GM23338 (cell line): ENCODE measurements around the gene EHD2. TPM values are rescaled to one million over a fixed set of nuclear protein-coding genes. Genes with fewer than 3 reads are reported as not detected.

Experiments used
- ATAC-seq: fragments of 200-7000 bp; cut with Tn5 transposase; 3 replicates; pipeline ENCODE4 v1.9.1; 2020
- DNase-seq: peaks from one replicate; pipeline ENCODE4 v3.0.0-alpha.2; 2015; ENCODE audit warnings: low spot score
- H2AFZ ChIP-seq: fragments of 200-600 bp; sonication (generic); 2 replicates; pipeline ENCODE4 v1.8.0; 2016; ENCODE audit warnings: antibody characterized with exemption, mild to moderate bottlenecking, moderate library complexity
- H3F3A ChIP-seq: fragments of 200-600 bp; sonication (generic); replicated peaks from 2 replicates; pipeline ENCODE4 v1.8.0; 2017; ENCODE audit warnings: antibody characterized with exemption, mixed run types, low read depth
- H3K27ac ChIP-seq: fragments of 200-600 bp; sonication (generic); 2 replicates; pipeline ENCODE4 v1.6.1; 2016; ENCODE audit warnings: low read depth
- H3K27me3 ChIP-seq: fragments of 200-600 bp; sonication (generic); 2 replicates; pipeline ENCODE4 v1.8.0; 2016; ENCODE audit warnings: mild to moderate bottlenecking, mixed run types, moderate library complexity; ENCODE audit not compliant: insufficient read depth
- H3K36me3 ChIP-seq: fragments of 200-600 bp; sonication (generic); 2 replicates; pipeline ENCODE4 v1.8.0; 2016; ENCODE audit warnings: mild to moderate bottlenecking; ENCODE audit not compliant: insufficient read depth
- H3K4me1 ChIP-seq: fragments of 200-600 bp; sonication (generic); 2 replicates; pipeline ENCODE4 v1.8.0; 2016; ENCODE audit warnings: mild to moderate bottlenecking, moderate library complexity; ENCODE audit not compliant: insufficient read depth
- H3K4me2 ChIP-seq: fragments of 200-600 bp; sonication (generic); 2 replicates; pipeline ENCODE4 v1.7.1; 2017; ENCODE audit warnings: mixed run types
- H3K4me3 ChIP-seq: fragments of 200-600 bp; sonication (generic); 2 replicates; pipeline ENCODE4 v1.6.1; 2016; ENCODE audit warnings: mixed run types
- H3K79me2 ChIP-seq: fragments of 200-600 bp; sonication (generic); replicated peaks from 2 replicates; pipeline ENCODE4 v1.8.0; 2017; ENCODE audit warnings: mild to moderate bottlenecking; ENCODE audit not compliant: insufficient read depth
- H3K9me2 ChIP-seq: fragments of 200-600 bp; sonication (generic); 2 replicates; pipeline ENCODE4 v1.8.0; 2017; ENCODE audit not compliant: insufficient read depth
- H4K20me1 ChIP-seq: fragments of 200-600 bp; sonication (generic); replicated peaks from 2 replicates; pipeline ENCODE4 v1.8.0; 2017; ENCODE audit warnings: mild to moderate bottlenecking; ENCODE audit not compliant: insufficient read depth
- H3K27ac Mint-ChIP-seq: 2 replicates; pipeline ENCODE4 v1.8.0; 2020; ENCODE audit warnings: inconsistent platforms, mild to moderate bottlenecking, moderate library complexity, mixed read lengths
- H3K27me3 Mint-ChIP-seq: 3 replicates; pipeline ENCODE4 v1.8.0; 2022; ENCODE audit warnings: low read depth, mild to moderate bottlenecking, moderate library complexity, mixed read lengths, inconsistent platforms; ENCODE audit not compliant: insufficient read depth, poor library complexity
- H3K36me3 Mint-ChIP-seq: 3 replicates; pipeline ENCODE4 v1.8.0; 2021; ENCODE audit warnings: low read depth, mild to moderate bottlenecking, inconsistent platforms, moderate library complexity, mixed read lengths
- H3K4me1 Mint-ChIP-seq: 3 replicates; pipeline ENCODE4 v1.8.0; 2020; ENCODE audit warnings: mild to moderate bottlenecking, inconsistent platforms, mixed read lengths
- H3K4me3 Mint-ChIP-seq: 3 replicates; pipeline ENCODE4 v1.8.0; 2021; ENCODE audit warnings: moderate library complexity, mild to moderate bottlenecking, inconsistent platforms, mixed read lengths
- H3K9me3 Mint-ChIP-seq: 3 replicates; pipeline ENCODE4 v1.8.0; 2020; ENCODE audit warnings: moderate library complexity, mild to moderate bottlenecking, inconsistent platforms, mixed read lengths
- CTCF ChIP-seq, 2 experiments: fragments of 200-600 bp in 1 of 2; sonication (generic) in 1 of 2; conservative IDR thresholded peaks; 2 replicates each; pipeline versions ENCODE4 v1.5.1 to v1.6.1; 2016 to 2017; ENCODE audit warnings: antibody characterized with exemption in 2 of 2, low read depth in 2 of 2, mild to moderate bottlenecking in 2 of 2, moderate library complexity in 1 of 2
- EZH2 ChIP-seq: fragments of 200-600 bp; sonication (generic); IDR thresholded peaks from one replicate; pipeline ENCODE4 v1.8.0; 2017; ENCODE audit warnings: antibody characterized with exemption, mild to moderate bottlenecking, low read depth; ENCODE audit not compliant: unreplicated experiment
- EZH2phosphoT487 ChIP-seq: fragments of 200-600 bp; sonication (generic); IDR thresholded peaks from one replicate; pipeline ENCODE4 v1.8.1; 2018; ENCODE audit warnings: antibody characterized with exemption; ENCODE audit not compliant: unreplicated experiment
- JUNB ChIP-seq: IDR thresholded peaks from one replicate; pipeline ENCODE4 v1.6.1; 2016; ENCODE audit warnings: antibody characterized with exemption; ENCODE audit not compliant: unreplicated experiment
- POLR2AphosphoS5 ChIP-seq: IDR thresholded peaks from 2 replicates; pipeline ENCODE4 v1.6.1; 2016; ENCODE audit warnings: antibody characterized with exemption, low read depth
- REST ChIP-seq: IDR thresholded peaks from one replicate; pipeline ENCODE4 v1.6.1; 2018; ENCODE audit warnings: antibody characterized with exemption; ENCODE audit not compliant: unreplicated experiment
- STAT1 ChIP-seq: IDR thresholded peaks from one replicate; pipeline ENCODE4 v1.6.1; 2016; ENCODE audit warnings: antibody characterized with exemption; ENCODE audit not compliant: unreplicated experiment
- ZNF114 ChIP-seq: fragments of 250-450 bp; sonication (Bioruptor Pico); IDR thresholded peaks from 2 replicates; pipeline ENCODE4 v1.5.0; 2020; ENCODE audit warnings: mild to moderate bottlenecking, moderate library complexity
- ZNF331 ChIP-seq: fragments of 250-450 bp; sonication (Bioruptor Pico); IDR thresholded peaks from 2 replicates; pipeline ENCODE4 v1.5.0; 2020; ENCODE audit warnings: low read depth, mild to moderate bottlenecking, moderate library complexity
- polyA plus RNA-seq: library from polyadenylated mRNA; unstranded; fragments of >200 nt; fragmentation: Nextera tagmentation; extraction: Ambion mirVana; gene quantifications from 2 replicates; pipeline ENCODE4 v1.2.1, GENCODE V29; 2016
- total RNA-seq: library from RNA; depleted of rRNA; stranded (reverse); fragments of >200 nt; shearing (Covaris generic); gene quantifications from 2 replicates; pipeline ENCODE4 v1.2.3, GENCODE V29; 2014

The EHD2 gene
- total and polyA plus RNA-seq, 2 experiments from 2014 or later, result 6.6 to 10.8 TPM

DNA sequence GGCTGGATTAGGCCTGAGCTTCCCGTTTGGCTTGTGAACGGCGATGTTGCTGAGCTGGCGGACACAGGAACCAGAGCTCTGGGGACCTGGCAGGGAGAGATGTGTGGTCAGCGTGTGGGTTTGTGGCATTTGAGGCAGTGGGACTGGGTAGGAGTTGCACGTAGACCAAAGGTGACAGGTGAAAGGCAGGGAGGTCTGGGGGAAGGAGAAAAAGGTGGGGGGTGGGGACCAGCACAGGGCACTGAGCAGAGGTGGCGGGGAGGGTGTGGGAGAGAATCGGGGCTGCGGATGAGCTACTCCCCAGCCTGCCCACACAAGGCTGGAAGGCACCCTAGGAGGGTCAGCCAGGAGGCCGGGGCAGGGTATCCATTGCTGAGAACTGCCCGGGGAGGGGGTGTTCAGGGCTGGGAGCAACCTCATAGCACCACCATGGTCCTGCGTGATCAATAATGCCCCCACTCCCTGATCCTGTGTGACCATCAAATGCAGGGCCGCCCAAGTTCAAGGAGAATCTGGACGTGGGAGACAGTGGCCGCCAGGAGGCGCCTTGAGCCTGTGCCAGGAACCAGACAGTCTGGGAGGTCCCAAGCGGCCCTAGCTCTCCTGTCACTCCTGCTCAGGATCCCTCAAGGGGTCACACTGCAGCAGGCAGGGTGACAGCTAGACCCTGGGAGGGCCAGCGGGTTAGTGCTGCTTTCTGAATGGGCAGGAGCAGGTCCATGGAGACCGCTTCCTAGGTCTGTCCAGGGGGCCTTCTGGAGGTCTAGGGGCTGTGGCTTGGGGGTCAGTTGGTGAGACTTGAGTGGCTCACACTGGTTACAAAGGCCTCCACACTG, 52.5 kb downstream of the EHD2 start:
- Histone ChIP-seq H3K27me3 (no peaks in the 10 kb centered on the region), H3K4me2 (peak overlapping the region; percentile 70), H3K9me2 (peaks cover 3% of the 10 kb centered on the region; the same call in 1 of the 2 replicates), H3K27ac (no peak overlapping the region; the same call in 1 of the 2 replicates), H3K4me3 (peak overlapping the region; percentile 27; the same call in 1 of the 2 replicates), H3K79me2 (no peaks in the 10 kb centered on the region), H3K4me1 (no peaks in the 10 kb centered on the region; the same call in 1 of the 2 replicates), H3F3A (0 out of 2 replicates have a peak, but pooled peaks cover 9% of the 10 kb centered on the region), H4K20me1 (no peaks in the 10 kb centered on the region), H2AFZ (no peak overlapping the region), H3K36me3 (no peaks in the 10 kb centered on the region)
- H3K4me1 Mint-ChIP-seq, result peaks cover 18% of the 10 kb centered on the region
- H3K4me3 Mint-ChIP-seq, result peak overlapping the region; percentile 18; the same call in 1 of the 3 replicates
- ATAC-seq (peak; percentile 87), DNase-seq (peak; percentile 92)
- H3K9me3 Mint-ChIP-seq, result peaks cover 3% of the 10 kb centered on the region; the same call in 1 of the 3 replicates
- H3K36me3 Mint-ChIP-seq, result no peaks in the 10 kb centered on the region
- no peak overlapping the region for H3K27ac Mint-ChIP-seq
- peak; percentile 92 to 98 for TF ChIP-seq CTCF (conservative IDR thresholded peaks at IDR 0.05; ENCODE audit: low read depth in 2 of 2)
- no peak for TF ChIP-seq STAT1
- peaks cover 11% of the 10 kb centered on the region for H3K27me3 Mint-ChIP-seq

DNA sequence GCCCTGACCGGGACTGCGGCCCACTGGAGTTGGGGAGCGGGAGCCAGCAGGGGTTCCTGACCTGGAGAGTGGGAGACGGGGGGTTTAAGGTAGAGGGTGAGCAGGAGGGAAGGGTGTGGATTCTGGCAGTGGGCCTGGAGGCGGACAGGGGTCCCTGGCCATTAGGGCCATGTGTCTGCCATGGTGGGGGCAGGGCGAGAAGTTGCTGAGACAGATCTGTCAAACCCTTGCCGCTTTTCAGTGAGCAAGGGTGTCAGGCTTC, 53.1 kb downstream of the EHD2 start:
- Histone ChIP-seq H3K27ac (no peak overlapping the region), H3K4me3 (no peak overlapping the region), H3K9me2 (peaks cover 3% of the 10 kb centered on the region; the same call in 1 of the 2 replicates), H4K20me1 (no peaks in the 10 kb centered on the region), H3F3A (0 out of 2 replicates have a peak, but pooled peaks cover 5% of the 10 kb centered on the region), H3K4me1 (no peaks in the 10 kb centered on the region; the same call in 1 of the 2 replicates), H3K79me2 (no peaks in the 10 kb centered on the region), H3K27me3 (no peaks in the 10 kb centered on the region), H3K4me2 (no peak overlapping the region), H3K36me3 (no peaks in the 10 kb centered on the region), H2AFZ (no peak overlapping the region)
- Mint-ChIP-seq H3K4me1 (peaks cover 22% of the 10 kb centered on the region), H3K36me3 (no peaks in the 10 kb centered on the region), H3K27ac (no peak overlapping the region), H3K9me3 (peaks cover 3% of the 10 kb centered on the region; the same call in 1 of the 3 replicates), H3K27me3 (peaks cover 12% of the 10 kb centered on the region), H3K4me3 (no peak overlapping the region)
- DNase-seq (no peak), ATAC-seq (no peak)
- TF ChIP-seq EZH2, result no peak
- TF ChIP-seq CTCF (conservative IDR thresholded peaks at IDR 0.05; ENCODE audit: low read depth in 2 of 2), result no peak
- no peak for TF ChIP-seq STAT1
- no peak for TF ChIP-seq JUNB
- no peak for TF ChIP-seq ZNF331 (CRISPR knock-in tag)
- TF ChIP-seq EZH2phosphoT487, result no peak
- TF ChIP-seq ZNF114 (CRISPR knock-in tag), result no peak
- no peak for TF ChIP-seq REST
- TF ChIP-seq POLR2AphosphoS5, result no peak
